GM19468 (cell line): Measurements from ENCODE around the gene AIFM1.
A peak's percentile ranks its signal among the peaks of the same experiment; 100 is the strongest.

ENCODE experiments used
- ATAC-seq: cut with Tn5 transposase; IDR thresholded peaks from one replicate; pipeline ENCODE4 v1.9.1; 2021; ENCODE audit warnings: mild to moderate bottlenecking, moderate library complexity, moderate number of reproducible peaks; ENCODE audit not compliant: unreplicated experiment; ENCODE audit errors: extremely low read depth

AIFM1 gene

DNA sequence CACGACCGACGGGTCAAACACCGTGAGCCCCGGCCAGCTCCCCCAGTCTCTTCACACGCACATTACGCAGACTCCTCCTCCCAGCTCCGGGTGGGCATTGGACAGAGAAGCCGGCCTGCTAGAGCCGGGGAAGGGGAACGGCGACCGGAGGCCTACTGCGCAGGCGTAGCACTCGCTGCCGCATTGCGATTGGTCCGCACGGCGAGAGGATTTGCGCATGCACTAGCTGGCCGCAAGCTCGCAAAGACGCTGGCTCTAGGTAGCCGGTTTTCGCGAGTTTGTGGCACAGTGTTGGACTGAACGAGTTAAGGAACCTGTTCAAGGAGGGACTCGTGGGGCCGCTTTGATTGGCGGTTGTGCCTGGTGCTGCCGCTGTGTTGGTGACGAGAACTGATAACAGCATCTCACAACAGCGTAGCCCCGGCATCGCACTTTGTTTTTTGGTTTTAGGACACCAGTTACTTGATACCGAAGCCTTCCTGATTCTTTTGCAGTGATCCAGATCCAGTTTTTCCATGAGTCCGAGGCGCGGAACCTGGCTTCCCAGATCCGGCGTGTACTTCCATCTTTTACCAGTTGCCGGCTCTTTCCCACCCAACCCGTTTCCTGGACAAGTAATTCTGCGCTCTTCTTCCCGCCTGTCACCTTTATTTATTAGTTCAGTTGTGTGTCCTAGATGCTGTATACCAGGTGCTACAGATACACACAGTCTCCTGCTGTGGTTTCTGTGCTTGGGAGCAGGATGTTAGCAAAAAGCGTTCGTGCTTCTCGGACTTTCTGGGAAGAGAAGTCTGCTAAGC is at the start of gene AIFM1:
AIFM1 (minus strand) TSS at position 139 of the 800 bp plus-strand sequence. CDS start 185 bp downstream, outside the sequence.
- ATAC-seq: peak; percentile 88

DNA sequence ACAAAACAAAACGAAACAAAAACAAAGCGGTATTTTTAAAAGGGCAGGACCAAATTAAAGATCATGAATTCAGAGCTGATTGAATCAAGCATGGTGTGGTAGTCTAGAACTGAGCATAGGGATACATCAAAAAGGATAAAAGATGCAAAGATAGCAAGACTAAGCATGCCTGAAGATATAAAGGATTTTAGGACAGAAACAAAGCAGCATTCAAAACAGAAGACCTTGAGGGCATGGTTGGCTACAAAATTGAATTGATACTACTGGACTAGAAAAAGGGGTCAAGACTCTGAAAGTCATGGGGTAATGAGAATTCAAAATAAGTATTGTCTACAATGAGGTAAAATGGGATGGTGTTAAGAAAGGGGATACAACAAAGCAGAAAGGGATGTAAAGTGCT is 47.7 kb upstream of the AIFM1 start:
- no peak for ATAC-seq

DNA sequence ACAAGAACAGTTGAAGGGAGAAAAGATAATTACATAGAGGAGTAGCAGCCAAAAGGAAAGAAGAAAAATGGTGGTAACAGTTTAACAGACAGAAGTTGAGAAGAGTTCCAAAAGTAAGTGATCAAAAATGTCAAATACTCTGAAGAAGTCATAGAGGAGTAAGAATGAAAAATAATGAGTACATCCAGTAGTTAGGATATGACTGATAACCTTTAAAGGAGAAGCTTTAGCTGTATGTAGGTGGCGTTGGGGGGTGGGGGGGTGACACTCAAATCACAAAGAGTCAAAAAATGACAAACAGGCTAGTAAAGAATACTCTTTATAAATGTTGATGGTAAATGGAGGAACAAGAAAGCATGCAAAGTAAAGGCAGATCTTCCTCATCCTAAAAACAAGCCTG is 46.7 kb upstream of the AIFM1 start:
- no peak for ATAC-seq

DNA sequence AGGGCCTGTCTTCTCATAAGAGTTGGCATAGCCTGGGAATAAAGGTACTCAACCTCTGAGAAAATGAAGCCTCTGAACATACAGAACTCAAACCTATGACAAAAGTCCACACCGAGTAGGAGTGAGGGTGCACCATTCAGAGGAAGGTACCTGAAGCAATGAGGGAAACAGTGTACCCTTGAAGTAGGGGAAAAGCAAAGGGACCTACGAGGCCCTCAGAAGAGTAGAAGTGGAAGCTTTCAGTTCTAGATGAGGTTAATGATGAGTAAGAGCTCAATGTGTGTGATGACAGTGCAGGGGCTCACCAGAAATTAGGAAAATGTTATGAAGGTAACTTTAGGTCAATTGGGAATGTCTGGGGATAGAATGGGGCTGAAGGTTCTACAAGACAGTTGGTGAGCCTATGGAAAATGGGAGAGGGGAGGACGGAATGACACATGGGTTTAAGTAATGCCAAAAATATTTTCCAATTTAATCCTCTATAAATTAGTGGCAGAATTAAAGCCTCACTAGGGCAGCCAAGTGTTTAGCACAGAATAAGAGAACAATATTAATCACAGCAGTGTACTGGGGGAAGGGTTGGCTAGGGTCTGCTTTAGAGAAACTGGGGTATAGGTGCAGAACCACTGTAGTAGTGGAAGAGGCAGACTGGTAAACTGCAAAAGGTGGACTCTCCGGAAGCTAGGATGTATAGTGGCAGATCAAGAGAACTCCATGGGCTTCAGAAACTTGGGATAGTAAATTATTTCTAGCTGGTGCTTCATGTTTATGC is 46.0 kb upstream of the AIFM1 start:
- ATAC-seq: no peak

DNA sequence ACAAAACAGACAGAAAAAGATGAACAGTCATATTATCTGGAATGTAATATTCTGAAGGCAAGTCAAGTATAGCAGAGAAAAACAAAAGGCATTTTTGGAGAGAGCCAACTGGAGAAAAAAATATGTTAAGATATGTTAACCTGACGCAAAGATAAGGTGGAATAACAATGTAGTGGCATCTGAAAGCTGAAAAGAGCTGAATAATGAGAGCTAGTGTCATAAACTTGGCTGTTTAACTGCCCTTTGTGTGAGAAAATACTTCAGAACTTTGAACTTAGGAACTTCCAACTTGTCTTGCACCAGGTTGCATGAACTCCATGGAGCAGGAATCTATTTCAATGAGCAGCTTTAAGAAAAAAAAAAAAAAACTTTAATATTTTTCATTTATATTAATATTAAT is 39.0 kb upstream of the AIFM1 start:
- no peak for ATAC-seq

DNA sequence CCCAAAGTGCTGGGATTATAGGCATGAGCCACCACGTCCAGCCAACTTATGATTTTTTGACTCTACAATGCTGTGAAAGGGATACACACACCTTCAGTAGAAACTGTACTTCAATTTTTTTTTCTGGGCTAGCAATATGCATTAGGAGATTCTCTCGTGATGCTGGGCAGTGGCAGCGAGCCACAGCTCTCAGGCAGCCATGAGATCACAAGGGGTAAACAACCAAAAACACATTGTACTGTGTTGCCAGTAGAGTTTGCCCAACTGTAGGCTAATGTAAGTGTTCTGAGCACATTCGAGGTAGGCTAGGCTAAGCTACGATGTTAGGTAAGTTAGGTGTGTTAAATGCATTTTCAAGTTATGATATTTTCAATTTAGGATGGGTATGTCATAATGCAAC is 31.8 kb upstream of the AIFM1 start:
- no peak for ATAC-seq

DNA sequence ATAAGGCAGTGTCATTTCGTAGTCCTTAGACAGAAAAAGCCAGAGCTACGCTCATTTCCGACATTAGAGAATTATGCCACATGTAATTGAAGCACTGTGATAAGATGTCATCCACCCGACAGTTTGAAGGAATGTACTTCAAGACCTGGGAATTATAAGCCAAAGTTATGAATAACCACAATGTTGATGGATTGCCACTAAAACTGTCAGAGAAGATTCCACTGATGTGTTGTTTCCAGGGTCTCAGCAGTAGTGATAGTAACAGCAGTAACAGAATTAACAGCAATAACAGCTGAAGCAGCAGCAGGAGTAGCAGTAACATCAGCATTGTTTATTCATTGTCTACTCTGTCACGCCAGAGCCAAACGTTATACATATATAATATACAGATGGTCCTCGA is 30.8 kb upstream of the AIFM1 start:
- no peak for ATAC-seq

DNA sequence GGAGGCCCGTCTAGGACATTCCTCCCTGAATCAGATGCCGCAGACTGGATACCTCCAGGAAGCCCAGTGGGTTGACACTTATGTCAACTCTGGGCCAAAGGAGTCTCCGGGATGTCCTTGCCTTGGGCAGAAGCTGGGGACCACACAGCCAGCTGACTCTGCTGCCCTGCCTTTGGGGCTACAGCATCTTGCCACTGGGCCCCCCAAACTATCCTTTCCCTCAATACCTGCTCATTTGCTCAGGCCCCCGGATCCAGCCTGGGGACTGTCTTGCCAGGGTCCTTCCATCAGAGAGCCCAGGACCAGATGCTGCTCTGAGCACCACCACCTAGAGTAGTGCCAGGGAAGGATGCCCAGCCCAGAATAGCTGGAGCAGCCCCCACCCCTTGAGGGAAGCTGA is 25.2 kb upstream of the AIFM1 start:
- ATAC-seq: no peak

DNA sequence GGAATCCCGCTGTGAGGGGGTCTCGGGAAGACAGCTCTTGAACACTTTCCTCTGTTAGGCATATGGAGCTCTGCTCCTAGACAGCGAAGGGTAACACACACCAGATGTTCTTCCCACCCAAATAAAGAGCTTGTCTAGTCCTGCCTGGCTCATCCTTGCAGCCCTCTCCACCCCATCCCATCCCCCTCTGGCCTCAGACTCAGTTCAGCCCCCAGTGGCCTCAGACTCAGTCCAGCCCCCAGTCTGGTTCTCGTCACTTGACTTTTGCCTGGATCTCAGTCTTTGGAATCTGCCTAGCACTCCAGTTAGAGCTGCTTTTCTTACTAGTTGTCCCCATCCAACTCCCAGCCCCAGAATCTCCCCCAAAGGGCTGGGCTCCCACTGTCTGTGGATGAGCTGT is 21.0 kb upstream of the AIFM1 start:
- ATAC-seq: no peak

DNA sequence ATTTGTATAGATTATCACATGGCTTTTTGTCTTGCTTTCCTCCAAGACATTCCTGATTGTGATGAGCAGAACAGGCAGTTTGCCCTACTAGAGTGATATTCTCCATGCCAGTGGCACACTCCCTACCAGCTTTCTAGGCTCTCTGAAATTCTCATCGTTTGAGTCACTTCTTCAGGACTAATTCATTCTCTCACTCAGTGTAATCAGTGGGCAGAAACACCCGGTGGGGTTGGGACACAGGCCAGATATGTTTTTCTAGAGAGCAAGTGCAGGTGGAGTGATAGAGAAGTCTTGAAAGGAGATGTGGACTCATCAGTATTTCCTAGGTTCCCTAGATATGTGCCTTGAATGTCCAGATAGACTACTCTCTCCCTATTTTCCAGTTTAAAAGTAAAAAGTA is 19.2 kb upstream of the AIFM1 start:
- no peak for ATAC-seq

DNA sequence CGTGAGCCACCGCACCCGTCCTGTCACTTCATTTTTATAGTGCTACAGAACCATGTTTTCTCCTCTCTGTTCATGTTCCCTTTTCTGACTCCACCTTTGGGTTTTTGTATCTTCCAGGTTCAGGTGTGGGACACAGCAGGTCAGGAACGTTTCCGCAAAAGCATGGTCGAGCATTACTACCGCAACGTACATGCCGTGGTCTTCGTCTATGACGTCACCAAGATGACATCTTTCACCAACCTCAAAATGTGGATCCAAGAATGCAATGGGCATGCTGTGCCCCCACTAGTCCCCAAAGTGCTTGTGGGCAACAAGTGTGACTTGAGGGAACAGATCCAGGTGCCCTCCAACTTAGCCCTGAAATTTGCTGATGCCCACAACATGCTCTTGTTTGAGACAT is 18.5 kb upstream of the AIFM1 start:
- no peak for ATAC-seq

DNA sequence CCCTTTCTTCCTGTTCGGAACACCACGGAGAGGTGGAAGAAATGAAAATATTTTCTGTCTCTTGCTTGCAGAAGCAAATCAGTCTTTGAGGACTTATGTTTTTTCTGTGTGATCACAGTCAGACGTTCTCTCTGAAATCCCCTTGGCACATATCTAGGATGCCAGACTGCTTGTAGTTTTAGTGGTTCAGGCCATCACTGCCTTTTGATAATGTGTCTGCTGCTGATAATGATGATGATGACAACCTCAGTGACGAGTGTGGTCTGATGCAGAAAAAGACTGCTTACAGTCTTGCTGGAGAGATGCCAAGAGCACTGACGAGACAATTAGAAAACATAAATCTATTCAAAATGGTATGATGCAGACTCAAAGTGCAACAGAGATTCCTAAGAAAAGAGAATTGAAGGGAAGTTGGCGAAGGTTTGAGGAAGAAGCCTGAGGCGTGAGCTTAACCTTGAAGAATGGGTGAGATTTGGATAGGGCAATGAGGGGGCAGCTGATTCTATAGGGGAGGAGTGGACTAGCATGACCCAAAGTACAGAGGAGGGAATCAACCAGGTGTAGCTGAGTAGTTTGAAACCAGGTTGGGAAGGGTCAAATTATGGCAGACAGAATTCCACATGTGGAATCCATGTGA is 14.1 kb upstream of the AIFM1 start:
- no peak for ATAC-seq

DNA sequence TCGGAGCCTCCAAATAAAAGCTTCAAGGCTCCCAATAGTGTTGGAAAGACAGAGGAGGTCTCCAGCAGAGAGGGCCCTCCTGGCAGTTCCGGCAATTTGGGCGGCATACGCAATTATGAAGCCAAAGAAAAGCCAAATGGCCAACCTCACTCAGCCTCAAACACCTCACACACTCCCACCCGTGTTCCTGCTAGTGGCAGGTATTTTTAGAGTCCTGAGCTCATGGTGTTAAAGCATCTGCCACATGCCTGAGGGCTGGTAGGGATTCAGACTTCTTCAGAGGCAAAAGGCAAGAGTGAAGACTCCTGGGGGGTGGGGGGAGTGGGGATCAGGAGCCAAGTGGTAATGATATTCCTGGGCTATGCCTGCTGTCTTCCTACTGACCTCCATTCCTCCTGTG is 13.5 kb upstream of the AIFM1 start:
- no peak for ATAC-seq

DNA sequence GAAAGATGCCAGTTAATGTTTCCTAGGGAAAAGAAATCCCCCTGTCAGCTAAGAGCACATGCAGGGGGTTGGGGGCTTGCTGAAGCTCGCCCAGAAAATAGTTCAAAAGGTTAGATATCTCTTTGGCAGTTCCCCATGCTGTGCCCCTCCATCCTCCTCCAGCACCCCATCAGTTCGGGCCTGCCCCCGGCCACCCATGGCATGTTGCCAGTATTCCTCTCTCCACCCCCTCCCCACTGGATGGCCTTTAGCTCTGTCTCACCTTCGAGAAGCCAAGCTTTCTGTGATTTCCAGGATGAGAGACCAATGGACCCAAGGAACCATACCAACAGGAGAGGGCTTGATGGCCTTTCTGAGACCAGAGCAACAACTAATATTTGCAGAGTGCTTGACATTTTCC is 11.3 kb upstream of the AIFM1 start:
- ATAC-seq: no peak

DNA sequence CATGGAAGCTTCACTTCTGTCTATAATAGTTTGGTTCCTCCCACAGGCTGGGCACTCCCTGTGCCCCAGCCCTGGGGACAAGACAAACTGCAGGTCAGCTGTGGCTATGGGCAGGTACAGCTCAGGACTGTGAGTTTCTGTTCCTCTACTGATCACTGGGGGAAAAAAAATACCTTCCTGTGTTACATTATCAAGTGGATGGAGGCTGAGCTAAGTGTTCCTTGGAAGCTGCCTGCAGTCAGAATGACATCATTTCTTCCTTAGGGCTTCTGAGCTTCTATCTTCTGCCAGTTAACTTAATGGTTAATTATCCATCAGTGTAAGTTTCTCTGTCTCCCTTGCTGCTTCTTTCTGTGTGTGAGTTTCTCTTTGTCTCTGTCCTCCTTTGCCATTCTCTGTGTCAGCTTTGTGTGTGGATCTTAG is 10.7 kb upstream of the AIFM1 start:
- peak; percentile 86 for ATAC-seq

DNA sequence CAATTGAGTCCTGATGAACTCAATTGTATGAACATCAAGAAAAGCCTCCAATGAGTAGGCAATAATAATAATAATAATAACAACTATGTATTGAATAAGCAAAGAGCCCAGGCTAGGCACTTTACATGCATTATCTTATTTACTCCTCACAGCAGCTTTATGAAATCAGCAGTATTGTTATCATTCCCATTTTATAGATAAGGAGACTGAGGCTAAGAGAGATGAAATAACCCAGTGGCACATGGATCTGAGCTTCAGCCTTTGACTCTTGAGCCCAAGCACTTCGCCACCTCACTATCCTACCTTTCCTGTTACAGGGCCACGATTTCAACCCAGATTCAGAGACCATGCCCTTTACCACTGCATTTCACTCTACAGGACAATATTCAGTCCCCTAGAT is 9.3 kb upstream of the AIFM1 start:
- no peak for ATAC-seq

DNA sequence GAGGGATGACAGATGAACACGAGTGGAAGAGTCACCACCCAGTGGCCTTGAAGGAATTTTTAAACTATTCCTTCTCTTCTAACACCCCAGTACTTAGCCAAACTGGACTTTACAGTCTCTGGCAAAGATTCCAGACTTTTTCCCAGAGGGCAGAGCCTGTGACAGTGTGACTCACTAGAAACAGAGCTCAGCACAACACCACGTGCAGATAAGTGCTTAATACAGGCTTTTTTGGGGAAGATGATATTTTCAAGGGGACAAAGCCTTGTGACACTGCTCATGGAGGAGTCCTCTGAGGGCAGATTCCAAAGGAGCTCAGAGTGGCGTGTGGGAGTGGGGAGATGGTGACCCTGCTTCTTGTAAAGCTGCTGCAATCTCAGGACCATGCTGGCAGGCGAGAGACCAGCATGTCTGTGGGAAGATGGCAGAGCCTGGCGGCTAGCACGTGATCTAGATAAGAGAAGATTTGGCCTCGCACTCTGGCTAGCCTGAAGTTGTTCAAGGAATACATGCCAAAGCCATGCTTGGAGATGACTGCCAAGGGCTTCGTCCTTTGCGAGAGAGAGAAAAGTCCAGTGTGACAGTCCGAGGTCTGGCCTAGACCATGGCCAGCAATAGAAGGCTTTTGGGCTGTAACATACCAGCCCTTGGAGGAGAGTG is 8.5 kb upstream of the AIFM1 start:
- no peak for ATAC-seq

DNA sequence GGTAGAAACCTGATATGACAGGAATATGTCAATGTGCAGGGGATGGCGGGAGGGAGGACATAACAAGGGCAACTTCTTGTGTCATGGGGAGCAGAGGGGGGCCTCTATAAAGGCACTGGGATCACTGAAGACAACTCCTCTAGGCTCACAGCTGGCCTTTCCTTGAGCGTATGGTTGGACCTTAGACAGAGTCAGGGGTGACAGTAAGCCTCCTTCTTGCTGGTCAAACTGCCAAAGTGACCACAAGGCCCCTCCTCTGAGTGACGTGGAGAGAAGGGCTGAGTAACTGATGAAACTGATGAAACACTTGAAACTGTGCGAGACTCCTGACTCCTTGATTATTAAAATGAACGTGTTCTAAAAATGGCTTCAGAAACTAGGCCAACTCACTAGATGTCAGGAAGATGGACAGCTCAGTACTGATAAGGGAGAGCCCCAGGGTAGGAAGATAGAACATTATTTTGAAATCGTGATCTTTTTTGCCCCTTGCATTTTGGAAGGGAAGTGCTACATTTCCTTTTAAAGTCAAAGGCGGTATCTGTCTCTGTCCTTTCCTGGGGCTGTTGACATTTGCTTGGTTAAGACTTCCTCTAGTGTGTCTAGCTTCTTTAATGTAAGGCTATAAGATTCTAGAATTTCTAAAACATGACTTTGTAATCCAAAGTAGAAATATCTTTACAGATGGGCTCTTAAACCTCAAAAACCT is 7.7 kb upstream of the AIFM1 start:
- no peak for ATAC-seq

DNA sequence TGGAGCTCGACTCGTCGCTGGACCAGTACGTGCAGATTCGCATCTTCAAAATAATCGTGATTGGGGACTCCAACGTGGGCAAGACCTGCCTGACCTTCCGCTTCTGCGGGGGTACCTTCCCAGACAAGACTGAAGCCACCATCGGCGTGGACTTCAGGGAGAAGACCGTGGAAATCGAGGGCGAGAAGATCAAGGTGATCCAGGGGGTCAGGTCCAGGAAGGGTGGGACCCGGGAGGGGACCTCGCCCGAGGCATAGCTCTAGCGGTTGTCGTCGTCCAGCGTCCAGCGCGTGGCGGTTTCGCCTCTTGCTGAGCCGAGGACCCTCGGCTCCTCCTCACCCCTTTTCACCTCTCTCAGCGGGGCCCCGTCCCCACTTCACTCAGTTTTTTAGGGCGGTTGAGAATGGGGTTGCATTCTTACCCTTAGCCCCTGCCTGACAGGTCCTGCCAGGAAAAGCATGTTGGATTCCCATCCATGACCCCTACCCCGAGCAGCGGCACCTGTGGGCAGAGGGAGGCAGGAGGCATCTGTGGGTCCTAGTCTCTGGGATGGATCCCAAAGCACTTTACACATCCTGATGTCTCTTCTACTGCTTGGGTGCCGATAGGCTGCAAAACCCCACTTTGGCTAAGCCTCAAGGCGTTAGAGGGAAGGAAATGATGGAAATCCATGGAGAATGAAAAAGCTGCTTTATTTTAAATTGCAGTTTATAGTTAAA is 6.6 kb upstream of the AIFM1 start:
- ATAC-seq: no peak
